Epithelial cell of proximal tubule (primary cell): ENCODE measurements around the gene TARS1. TPM values are rescaled to one million over a fixed set of nuclear protein-coding genes. Genes with fewer than 3 reads are reported as not detected.

Experiments
- DNase-seq: peaks from one replicate; pipeline ENCODE4 v3.0.0-alpha.2; 2011; ENCODE audit warnings: low read depth
- H3K4me3 ChIP-seq: 2 replicates; pipeline ENCODE4 v1.5.1; 2011; ENCODE audit warnings: low read depth, mild to moderate bottlenecking, low read length
- total RNA-seq: library from RNA; depleted of rRNA; stranded (reverse); fragments of >200 nt; gene quantifications from 2 replicates; pipeline ENCODE4 v1.2.3, GENCODE V29; 2015
- TF ChIP-seq, protein P1 (sequence below): conservative IDR thresholded peaks from 2 replicates; pipeline ENCODE4 v1.5.1; 2012; ENCODE audit warnings: low read depth, mild to moderate bottlenecking, low read length

The TARS1 gene
- total RNA-seq, 1 donor from 2014 or later, result 182 TPM

DNA sequence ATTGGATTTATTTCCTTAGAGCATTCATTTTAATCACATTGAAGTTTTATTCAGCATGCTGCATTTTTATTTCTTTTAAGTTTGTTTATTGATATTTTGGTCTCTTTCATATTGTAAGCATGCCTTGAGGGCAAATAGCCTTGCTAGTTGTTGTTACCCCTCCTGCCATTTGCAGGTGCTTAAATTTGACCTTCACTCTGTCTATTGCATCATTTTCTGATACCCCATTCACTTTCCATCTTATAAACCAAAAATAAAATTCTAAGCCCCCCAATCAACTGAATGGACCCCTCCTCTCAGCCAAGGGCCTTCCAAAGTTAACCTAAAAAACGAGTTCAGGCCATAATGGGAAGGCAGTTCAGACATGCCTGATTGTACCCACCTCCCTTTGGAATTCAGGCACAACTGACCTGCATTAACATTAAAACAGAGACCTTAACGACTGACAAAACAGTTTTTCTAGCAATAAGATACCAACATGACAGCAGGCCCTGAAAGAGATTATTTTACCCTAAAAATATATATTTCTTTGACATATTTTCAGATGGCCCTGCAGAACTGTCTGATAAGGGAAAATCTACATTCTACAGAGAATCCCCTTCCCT, 32.1 kb downstream of the TARS1 start:
- TF ChIP-seq, protein P1, sequence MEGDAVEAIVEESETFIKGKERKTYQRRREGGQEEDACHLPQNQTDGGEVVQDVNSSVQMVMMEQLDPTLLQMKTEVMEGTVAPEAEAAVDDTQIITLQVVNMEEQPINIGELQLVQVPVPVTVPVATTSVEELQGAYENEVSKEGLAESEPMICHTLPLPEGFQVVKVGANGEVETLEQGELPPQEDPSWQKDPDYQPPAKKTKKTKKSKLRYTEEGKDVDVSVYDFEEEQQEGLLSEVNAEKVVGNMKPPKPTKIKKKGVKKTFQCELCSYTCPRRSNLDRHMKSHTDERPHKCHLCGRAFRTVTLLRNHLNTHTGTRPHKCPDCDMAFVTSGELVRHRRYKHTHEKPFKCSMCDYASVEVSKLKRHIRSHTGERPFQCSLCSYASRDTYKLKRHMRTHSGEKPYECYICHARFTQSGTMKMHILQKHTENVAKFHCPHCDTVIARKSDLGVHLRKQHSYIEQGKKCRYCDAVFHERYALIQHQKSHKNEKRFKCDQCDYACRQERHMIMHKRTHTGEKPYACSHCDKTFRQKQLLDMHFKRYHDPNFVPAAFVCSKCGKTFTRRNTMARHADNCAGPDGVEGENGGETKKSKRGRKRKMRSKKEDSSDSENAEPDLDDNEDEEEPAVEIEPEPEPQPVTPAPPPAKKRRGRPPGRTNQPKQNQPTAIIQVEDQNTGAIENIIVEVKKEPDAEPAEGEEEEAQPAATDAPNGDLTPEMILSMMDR, result no peak
- no peak for DNase-seq
- no peak overlapping the region for H3K4me3 ChIP-seq

DNA sequence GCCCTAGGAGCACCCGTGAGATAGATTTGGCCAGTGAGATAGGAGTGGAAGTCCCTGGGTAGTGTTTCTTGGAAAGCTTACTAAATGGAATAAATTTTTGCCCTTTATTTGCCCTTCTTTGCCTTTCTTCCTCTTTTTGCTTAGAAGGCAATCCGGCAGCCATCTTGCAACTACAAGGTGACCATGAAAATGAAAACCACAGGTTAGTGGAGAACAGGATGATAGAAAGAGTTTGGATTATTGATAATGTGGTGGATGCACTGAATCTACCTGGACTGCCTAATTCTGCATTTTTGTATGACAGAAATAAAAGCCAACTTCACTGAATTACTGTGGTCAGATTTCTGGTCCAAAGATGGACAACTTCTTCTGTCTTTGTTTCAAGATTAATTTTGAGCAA, 33.2 kb downstream of the TARS1 start:
- no peak for DNase-seq
- H3K4me3 ChIP-seq, result no peak overlapping the region
- TF ChIP-seq, protein P1, result no peak

DNA sequence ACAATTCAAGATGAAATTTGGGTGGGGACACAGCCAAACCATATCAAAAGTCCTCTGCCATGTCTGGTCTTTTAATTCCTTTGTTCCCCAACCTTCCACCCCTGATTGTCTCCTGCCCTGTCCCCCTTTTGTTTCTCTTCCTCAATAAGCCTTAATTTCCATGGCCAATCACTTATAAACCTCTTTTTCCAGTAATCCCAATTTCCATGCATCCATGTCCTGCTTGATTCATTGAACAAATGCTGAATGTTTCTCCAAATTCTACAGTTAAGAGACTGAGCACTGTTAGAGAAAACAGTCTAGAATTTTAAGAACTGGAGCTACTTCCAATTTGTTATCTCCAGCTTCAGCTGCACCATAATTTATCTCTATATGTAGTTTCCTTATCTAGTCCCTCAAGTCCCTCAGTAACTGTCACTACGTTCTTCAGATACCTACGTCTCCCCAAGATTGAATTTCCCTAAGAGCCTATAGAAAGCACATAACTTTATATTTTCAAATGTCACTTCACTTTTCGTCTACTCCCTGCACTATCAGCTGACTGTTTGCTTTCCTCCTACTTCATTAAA, 34.2 kb downstream of the TARS1 start:
- DNase-seq, result no peak
- H3K4me3 ChIP-seq, result no peak overlapping the region
- TF ChIP-seq, protein P1, result no peak

DNA sequence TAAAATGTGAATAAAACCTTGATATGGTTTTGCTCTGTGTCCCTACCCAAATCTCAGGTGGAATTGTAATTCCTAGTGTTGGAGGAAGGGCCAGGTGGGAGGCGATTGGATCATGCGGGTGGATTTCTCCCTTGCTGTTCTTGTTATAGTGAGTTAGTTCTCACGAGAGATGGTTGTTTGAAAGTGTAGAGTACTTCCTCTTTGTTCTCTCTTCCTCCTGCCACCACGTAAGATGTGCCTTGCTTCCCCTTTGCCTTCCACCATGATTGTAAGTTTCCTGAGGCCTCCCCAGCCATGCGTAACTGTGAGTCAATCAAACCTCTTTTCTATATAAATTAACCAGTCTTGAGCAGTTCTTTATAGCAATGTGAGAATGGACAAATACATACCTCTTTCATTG, 34.9 kb downstream of the TARS1 start:
- DNase-seq, result no peak
- TF ChIP-seq, protein P1, result no peak

DNA sequence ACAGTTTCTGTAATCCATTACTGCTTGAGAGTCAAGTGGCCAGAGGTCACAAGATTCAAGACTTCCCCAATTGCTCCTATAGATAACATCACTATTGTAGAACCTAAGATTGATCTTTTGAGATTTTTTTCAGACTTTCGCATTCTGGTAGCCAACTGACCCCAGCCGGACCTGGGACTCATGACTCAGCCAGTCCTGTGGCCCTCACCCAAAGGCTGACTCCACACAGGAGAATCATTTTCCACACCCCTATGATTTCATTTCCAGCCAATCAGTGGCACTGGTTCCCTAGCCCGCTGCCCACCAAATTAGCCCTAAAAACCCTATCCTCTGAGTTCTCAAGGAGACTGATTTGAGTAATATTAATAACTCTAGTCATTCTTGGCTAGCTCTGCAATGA, 36.2 kb downstream of the TARS1 start:
- no peak for DNase-seq
- TF ChIP-seq, protein P1, result no peak
- no peak overlapping the region for H3K4me3 ChIP-seq

More for the DNA sequence above, 34.9 kb downstream of the TARS1 start:
- H3K4me3 ChIP-seq, result no peak overlapping the region

DNA sequence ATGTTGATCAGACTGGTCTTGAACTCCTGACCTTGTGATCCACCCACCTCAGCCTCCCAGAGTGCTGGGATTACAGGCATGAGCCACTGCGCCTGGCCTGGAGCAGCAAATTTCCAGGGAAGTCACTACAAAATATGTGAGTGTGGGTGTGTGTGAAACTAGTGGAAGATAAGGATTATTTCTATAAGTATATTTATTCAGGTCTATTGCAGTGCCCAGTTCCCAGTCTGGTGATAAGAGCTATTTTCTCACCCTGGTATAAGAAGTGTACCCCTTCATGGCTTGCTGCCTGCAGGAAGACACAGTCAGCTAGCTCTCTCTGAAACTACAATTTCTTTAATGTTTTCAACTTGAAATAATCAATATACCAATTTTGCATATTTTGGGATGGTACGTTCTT, 37.1 kb downstream of the TARS1 start:
- TF ChIP-seq, protein P1, result no peak
- DNase-seq, result no peak
- H3K4me3 ChIP-seq, result no peak overlapping the region

DNA sequence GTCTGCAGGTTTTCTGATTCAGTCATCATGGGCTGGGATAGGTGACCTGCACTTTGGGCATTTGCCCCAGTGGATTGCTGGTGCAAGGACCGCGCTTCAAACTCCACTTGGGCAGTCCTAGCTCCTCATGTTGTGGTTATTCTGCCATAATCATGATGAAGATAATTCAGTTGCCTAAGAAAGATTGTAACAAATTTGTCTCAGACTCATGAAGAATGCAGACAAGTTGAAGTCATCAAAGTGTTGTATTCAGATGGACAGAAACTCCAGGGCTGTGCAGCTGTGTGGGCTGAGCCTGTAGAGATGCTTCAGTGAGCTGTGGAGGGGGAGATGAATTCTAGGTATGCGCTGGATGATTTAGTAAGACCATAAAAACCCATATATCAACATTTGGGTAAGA, 38.5 kb downstream of the TARS1 start:
- TF ChIP-seq, protein P1, result no peak
- no peak for DNase-seq
- H3K4me3 ChIP-seq, result no peak overlapping the region
